GM15510 (cell line): Measurements from ENCODE around the gene PTPRT.

Experiments used
- POLR2A ChIP-seq: IDR thresholded peaks from 3 replicates; pipeline ENCODE4 v1.6.1; 2011; ENCODE audit warnings: borderline replicate concordance; ENCODE audit not compliant: insufficient read length; ENCODE audit errors: extremely low read depth

Gene PTPRT

GRCh38 chr20:42197599-42197998, 992.1 kb downstream of the PTPRT start:
- TF ChIP-seq POLR2A = no peak

GRCh38 chr20:42193119-42193518, 996.6 kb downstream of the PTPRT start:
- TF ChIP-seq POLR2A = no peak

GRCh38 chr20:42192321-42192720, 997.4 kb downstream of the PTPRT start:
- no peak for TF ChIP-seq POLR2A

- TF ChIP-seq POLR2A = no peak
Observed at GRCh38 chr20:42191140-42191860, 998.4 kb downstream of the PTPRT start.

GRCh38 chr20:42190084-42190483, 999.6 kb downstream of the PTPRT start:
- TF ChIP-seq POLR2A = no peak

GRCh38 chr20:42186337-42186736, 1003.4 kb downstream of the PTPRT start:
- TF ChIP-seq POLR2A = no peak

GRCh38 chr20:42183147-42183546, 1006.6 kb downstream of the PTPRT start:
- TF ChIP-seq POLR2A = no peak

- TF ChIP-seq POLR2A = no peak
Observed at GRCh38 chr20:42181064-42181463, 1008.6 kb downstream of the PTPRT start.

GRCh38 chr20:42179768-42180167, 1009.9 kb downstream of the PTPRT start:
- TF ChIP-seq POLR2A = no peak

GRCh38 chr20:42173440-42173839, 1016.3 kb downstream of the PTPRT start:
- TF ChIP-seq POLR2A = no peak

GRCh38 chr20:42164121-42164890, 1025.4 kb downstream of the PTPRT start:
- TF ChIP-seq POLR2A = no peak

- TF ChIP-seq POLR2A = no peak
Observed at GRCh38 chr20:42161228-42161829, 1028.4 kb downstream of the PTPRT start.

- TF ChIP-seq POLR2A = no peak
Observed at GRCh38 chr20:42159808-42160207, 1029.9 kb downstream of the PTPRT start.

GRCh38 chr20:42158272-42158671, 1031.4 kb downstream of the PTPRT start:
- no peak for TF ChIP-seq POLR2A

GRCh38 chr20:42155586-42155985, 1034.1 kb downstream of the PTPRT start:
- TF ChIP-seq POLR2A = no peak
